LNCaP clone FGC (cell line): ENCODE data around the gene ZSCAN23.

ENCODE experiments used
- DNase-seq: peaks from one replicate; pipeline ENCODE4 v3.0.0-alpha.2; 2011; ENCODE audit warnings: low read depth
- H3K4me3 ChIP-seq: 2 replicates; pipeline ENCODE4 v1.5.1; 2011; ENCODE audit warnings: mild to moderate bottlenecking, low read depth, low read length, control low read depth
- TF ChIP-seq, protein P1 (sequence below): IDR thresholded peaks from 2 replicates; pipeline ENCODE4 v1.5.1; 2012; ENCODE audit warnings: mild to moderate bottlenecking; ENCODE audit not compliant: control insufficient read depth, insufficient read depth; ENCODE audit errors: extremely low read depth

The ZSCAN23 gene

DNA sequence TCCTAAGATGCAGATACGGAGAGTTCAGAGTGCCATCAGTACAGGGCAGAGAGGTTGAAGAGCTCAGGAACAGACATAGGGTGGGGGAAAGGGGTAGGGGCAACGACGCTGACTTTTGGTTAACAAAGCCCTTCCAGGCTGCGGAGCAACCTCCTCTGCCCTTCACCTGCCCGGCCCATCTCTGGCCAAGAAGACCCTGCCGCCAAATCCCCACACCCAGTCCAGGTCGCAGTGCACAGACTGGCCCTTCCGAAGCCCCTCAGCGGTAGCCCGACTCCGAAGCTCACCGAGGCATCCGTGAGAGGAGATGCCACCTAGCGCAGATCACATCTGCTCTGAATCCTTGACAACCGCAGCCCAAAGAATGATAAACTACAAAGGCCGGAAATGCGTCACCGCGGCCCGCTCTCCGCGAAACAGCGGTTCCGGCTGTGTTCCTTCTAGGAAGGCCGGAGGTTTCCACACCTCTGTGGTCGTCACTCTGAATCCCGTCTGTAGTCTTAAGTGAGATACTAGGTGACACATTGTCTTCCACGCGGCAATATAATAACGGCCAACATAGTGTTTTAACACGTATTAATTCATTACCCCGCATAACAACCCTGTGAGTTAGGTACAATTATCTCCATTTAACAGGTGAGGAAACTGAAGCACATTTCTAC lies at the start of gene ZSCAN23:
Gene ZSCAN23 (minus strand): TSS at position 380 of the 662 bp plus-strand sequence. CDS start 7,225 bp downstream, outside the sequence.
- TF ChIP-seq, protein P1, sequence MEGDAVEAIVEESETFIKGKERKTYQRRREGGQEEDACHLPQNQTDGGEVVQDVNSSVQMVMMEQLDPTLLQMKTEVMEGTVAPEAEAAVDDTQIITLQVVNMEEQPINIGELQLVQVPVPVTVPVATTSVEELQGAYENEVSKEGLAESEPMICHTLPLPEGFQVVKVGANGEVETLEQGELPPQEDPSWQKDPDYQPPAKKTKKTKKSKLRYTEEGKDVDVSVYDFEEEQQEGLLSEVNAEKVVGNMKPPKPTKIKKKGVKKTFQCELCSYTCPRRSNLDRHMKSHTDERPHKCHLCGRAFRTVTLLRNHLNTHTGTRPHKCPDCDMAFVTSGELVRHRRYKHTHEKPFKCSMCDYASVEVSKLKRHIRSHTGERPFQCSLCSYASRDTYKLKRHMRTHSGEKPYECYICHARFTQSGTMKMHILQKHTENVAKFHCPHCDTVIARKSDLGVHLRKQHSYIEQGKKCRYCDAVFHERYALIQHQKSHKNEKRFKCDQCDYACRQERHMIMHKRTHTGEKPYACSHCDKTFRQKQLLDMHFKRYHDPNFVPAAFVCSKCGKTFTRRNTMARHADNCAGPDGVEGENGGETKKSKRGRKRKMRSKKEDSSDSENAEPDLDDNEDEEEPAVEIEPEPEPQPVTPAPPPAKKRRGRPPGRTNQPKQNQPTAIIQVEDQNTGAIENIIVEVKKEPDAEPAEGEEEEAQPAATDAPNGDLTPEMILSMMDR: 0 out of 2 replicates have a peak, but pooled peaks have one; percentile 10
- DNase-seq: peak; percentile 81
- peak within 1 kb of the TSS; percentile 95 for H3K4me3 ChIP-seq

DNA sequence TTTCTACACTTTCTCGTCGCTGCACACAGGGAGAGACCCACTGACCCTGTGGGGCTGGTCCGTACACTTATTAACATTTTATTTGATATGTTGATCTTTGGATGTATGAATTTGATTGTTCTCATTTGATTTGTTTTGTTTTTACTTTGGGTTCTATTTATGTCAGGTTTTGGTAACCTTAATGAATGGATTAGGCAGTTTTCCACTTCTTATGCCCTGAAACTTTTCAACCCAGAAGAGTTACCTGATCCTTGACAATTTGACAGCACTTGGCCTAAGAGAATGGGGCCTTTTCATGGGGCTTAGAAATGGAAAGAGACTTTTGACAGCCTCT lies 48.7 kb upstream of the ZSCAN23 start:
- TF ChIP-seq, protein P1: no peak
- DNase-seq: no peak
- no peak overlapping the region for H3K4me3 ChIP-seq

DNA sequence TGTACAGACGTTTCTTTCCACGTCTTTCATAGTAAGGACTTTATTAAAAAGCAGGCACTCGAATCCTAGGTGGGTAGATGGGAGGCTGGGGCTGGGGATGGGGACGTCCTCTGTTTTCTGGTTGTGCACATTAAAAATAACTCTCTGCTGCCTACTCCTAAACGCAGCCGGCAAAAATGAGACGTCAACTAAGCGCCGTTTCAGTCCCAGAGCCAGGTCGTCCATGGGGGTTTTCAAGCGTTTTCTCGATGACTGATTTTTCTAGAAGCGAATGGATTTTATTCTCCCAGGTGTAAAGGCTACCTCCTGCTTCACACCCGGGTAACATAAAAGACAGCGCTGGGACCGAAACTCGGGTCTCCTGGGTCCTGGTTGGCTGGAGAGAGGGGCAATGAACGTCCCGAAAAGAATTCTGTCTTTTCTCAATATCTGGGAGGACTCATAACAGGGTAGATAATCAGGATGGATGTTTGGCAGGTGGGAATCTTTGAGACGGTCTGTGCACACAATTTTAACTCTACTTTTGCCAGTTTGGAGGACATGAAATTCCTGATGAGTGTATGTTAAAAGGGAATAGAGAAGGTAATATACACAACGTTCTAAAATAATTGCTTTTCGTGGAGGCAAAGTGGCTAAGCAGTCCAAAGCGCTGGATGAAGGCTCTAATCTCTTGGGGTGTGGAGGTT lies 47.1 kb upstream of the ZSCAN23 start:
- H3K4me3 ChIP-seq: no peak overlapping the region

DNA sequence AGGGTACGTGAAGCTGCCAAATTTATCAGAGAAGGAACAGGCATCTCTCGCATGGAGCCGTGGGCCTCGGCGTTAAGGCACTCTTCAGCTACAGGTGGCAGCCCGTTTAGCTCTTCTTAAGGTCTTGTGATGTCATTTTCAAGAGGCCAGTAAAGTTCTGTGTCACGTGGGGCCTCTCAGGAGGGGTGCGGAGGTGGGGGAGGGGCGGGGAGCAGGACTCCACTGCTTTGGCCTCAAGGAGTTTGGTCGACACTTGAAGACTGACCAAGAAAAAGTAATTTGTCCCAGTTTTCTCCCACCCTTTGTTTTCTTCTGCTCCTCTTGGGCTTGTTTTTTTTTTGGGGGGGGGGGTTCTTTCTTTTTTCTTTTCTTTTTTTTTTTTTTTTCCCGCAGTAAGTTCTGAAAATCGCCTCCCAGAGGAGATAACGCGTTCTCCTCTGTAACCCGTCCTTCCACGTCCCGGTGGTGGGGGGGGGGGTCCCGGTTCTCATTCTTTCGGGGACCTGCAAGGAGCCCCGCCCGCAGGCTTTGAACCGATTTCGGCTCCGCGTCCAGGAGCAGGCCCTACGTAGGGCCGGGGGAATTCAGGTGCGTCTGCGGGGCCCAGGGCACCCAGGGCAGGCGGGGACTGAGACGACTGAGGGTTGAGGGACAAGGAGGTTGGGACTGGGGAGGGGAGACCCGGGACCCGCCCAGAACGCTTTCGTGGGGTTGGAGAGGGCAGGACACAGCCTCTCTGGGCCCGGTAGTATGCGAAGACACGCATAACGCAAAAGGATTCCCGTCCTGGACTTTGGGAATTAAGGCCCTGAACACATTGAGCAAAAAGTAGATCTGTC lies 46.3 kb upstream of the ZSCAN23 start:
- TF ChIP-seq, protein P1: no peak
- peak overlapping the region; percentile 24; the same call in 1 of the 2 replicates for H3K4me3 ChIP-seq
- DNase-seq: no peak

More for the DNA sequence above, 47.1 kb upstream of the ZSCAN23 start:
- DNase-seq: no peak
- TF ChIP-seq, protein P1: no peak

DNA sequence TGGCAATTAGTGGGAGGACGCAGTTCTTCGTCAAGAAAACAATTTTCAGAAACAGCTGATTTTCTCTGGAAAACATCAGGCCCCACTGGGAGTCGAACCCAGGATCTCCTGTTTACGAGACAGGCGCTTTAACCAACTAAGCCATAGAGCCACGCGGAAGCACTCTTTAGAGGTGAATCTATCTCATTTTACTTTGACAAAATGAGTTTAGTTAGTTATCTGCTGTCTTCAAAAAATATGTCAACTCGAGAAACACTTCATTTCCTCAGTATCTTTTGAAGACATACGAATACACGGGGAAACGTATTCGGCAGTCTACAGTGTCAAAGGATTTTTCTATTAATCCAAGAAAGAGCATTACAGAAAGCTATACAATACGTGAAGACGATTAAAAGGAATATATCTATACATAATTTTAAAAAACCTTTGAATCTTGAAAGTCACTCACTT lies 45.6 kb upstream of the ZSCAN23 start:
- TF ChIP-seq, protein P1: no peak
- DNase-seq: peak; percentile 14
- peak overlapping the region; percentile 24; the same call in 1 of the 2 replicates for H3K4me3 ChIP-seq

DNA sequence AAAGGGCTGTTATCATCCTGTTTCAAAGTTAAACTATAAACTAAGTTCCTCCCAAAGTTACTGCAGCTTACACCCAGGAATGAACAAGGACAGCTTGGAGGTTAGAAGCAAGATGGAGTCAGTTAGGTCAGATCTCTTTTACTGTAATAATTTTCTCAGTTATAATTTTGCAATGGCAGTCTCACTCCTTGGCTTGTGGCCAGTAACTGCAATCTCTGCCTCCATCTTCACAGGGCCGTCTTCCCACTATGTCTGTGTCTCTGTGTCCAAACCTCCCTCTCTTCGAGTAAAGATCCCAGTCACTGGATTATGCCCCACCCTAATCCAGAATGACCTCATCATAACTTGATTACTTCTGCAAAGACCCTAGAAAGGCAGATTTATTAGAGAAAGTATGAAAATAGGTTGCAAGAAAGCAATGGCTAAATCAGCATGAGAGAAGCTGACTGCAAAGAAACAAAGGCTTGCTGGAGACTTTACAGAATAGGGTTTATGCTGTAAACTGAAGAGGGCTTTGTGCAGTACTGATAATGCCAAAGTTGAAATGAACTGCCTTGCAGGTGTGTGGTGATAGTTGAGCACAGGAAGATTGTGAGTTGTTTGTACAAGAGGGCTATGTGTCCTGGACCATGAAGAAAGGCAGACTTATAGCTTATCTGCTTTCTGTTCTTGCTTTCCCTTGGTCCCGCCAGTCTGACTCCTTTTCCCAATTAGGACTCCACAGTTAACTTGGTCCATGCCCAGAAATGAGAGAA lies 43.9 kb upstream of the ZSCAN23 start:
- TF ChIP-seq, protein P1: no peak
- no peak for DNase-seq
- no peak overlapping the region for H3K4me3 ChIP-seq
